ENCODE data around the gene CTAGE6.
"Not testable (repeated sequence)": the region's sequence is repeated elsewhere in the genome, so short reads cannot be mapped to it uniquely, and the experiment has no call there.

CTAGE6 gene, protein sequence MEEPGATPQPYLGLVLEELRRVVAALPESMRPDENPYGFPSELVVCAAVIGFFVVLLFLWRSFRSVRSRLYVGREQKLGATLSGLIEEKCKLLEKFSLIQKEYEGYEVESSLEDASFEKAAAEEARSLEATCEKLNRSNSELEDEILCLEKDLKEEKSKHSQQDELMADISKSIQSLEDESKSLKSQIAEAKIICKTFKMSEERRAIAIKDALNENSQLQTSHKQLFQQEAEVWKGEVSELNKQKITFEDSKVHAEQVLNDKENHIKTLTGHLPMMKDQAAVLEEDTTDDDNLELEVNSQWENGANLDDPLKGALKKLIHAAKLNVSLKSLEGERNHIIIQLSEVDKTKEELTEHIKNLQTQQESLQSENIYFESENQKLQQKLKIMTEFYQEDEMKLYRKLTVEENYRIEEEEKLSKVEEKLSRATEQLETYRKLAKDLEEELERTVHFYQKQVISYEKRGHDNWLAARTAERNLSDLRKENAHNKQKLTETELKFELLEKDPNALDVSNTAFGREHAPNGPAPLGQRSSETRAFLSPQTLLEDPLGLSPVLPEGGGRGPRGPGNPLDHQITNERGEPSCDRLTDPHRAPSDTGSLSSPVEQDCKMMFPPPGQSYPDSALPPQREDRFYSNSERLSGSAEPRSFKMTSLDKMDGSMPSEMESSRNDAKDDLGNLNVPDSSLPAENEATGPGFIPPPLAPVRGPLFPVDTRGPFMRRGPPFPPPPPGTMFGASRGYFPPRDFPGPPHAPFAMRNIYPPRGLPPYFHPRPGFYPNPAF

DNA sequence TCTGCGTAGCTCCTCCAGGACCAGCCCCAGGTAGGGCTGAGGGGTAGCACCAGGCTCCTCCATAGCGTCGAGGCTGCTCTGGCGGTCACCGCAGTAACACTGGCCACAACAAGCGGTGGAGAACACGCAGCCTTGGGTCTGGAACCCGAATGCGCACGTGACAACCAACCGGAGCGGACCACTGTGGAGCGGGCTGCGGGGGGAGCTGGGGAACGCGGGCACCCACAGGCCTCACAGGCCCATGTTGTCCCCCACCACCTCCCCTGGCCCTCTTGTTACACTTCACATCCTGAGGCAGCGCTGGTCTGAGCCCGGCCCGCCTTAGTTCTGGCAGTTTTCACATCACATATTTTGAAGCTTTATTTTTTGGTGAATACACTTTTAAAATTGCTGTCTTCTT lies at the start of gene CTAGE6:
Gene CTAGE6 (minus strand): TSS at position 101 of the 400 bp plus-strand sequence. CDS start 38 bp downstream, at position 63.
- not testable (repeated sequence) for DNase-seq

GRCh38 chr7:143806664-143807071 lies 49.2 kb upstream of the CTAGE6 start:
- not testable (repeated sequence) for DNase-seq

- not testable (repeated sequence) for DNase-seq
These were observed 40.4 kb upstream of the CTAGE6 start for GRCh38 chr7:143797896-143798290.

- DNase-seq, result not testable (repeated sequence)
These were observed 39.8 kb upstream of the CTAGE6 start for GRCh38 chr7:143797119-143797895.

- not testable (repeated sequence) for DNase-seq
These were observed 38.2 kb upstream of the CTAGE6 start for GRCh38 chr7:143795653-143796052.

GRCh38 chr7:143792633-143793032 lies 35.1 kb upstream of the CTAGE6 start:
- DNase-seq, result peak; percentile 8

DNA sequence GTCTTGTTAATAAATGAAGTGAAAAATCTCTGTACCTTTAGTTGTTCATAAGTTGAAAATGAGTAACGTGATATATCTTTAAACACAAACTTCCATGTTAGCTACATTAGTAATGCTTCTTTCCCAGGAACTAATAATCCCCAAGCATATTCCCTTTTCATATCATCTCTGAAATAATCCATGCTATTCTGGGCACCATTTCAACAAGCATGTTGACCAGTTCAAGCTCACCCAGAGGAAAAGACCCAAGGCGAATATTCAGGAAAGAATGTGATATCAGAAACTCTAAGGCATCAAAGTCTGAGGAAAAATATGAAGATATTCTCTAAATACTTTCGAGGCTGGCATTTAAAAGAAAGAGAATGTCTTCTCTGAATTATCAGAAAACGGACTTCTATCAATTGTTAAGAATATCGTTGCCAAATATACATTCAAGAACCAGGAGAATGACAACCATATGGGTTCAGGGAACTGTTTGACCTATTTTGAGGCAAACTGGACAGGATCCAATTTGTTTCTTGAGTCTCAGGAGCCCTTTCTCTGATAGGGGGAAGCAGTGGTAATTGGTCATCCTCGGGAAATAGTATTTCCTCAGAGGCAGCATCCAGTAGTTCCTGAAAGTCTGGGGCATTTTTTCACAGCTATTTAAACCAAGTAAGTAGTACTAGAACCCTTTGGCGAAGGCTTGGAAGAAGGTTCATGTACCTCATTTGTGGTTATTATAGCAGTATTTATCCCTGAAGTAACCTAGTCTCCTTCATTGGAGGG lies 28.1 kb upstream of the CTAGE6 start:
- DNase-seq, result not testable (repeated sequence)

GRCh38 chr7:143779591-143779990 lies 22.1 kb upstream of the CTAGE6 start:
- not testable (repeated sequence) for DNase-seq

DNA sequence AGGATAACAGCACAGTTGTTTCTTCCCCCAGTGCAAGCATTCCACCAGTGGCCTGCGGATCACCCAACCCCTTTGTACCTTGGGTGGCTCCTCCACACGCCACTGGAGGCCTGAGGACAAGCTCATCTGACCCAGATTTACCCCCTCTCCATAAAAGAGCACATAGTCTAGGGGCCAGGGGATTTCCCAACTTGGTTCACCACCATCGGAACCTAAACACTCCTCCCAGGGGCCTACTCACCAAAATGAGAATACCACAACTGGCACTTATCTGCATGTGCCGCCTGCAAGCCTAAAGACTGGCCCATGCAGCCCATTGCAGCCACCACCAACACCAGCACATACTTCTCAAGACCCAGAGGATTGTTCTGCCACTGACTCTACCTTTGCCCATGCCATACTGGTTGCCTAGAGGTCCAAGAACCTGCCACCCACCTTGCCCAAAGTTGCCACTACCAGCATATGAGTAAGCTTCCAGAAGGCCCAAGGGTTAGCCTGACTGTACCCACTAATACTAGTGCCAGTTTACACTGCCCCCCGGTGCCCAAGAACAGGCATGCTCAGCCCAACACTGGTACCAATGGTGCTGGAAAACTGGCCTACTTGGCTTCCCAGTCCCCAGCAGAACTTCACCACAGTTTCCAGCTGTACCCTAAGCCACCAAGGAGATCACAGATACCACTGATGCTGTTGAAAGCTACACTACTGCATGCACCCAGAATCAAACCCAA lies 15.4 kb upstream of the CTAGE6 start:
- not testable (repeated sequence) for DNase-seq

DNA sequence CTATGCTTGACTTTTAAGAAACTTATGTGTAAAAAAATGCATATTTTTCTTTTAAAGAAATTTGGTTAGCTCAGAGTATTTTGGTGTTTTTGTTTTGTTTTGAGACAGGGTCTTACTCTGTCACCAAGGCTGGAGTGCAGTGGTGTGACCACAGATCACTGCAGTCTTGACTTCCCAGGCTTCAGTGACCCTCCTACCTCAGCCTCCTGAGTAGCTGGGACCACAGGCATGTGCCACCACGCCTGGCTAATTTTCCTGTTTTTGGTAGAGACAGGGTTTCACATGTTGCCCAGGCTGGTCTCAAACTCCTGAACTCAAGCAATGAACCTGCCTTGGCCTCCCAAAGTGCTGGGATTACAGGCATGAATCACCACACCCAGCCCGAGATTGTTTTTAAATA lies 10.0 kb upstream of the CTAGE6 start:
- not testable (repeated sequence) for DNase-seq

DNA sequence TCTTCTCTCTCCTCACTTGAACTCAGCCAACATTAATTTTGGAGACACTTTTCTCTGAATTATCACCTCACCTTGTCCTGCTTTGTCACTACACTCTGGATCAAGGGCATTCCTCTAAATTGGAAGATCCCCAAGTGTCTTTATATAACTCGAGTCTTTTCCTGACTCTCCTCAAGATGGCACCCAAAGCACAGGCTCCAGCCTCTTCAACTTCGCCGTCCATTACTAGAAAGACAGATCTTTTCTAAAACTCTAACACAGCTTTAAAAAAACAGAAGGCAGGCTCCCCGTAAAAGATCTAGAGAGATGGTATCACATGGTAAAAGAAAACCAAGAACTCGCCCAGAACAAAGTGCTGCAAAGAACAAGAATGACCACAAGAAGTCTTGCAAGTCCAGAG lies 8.2 kb upstream of the CTAGE6 start:
- DNase-seq, result not testable (repeated sequence)

- DNase-seq, result not testable (repeated sequence)
These were observed 5.6 kb upstream of the CTAGE6 start for GRCh38 chr7:143763065-143763464.

- DNase-seq, result not testable (repeated sequence)
These were observed 12.2 kb downstream of the CTAGE6 start for GRCh38 chr7:143745340-143745739.

DNA sequence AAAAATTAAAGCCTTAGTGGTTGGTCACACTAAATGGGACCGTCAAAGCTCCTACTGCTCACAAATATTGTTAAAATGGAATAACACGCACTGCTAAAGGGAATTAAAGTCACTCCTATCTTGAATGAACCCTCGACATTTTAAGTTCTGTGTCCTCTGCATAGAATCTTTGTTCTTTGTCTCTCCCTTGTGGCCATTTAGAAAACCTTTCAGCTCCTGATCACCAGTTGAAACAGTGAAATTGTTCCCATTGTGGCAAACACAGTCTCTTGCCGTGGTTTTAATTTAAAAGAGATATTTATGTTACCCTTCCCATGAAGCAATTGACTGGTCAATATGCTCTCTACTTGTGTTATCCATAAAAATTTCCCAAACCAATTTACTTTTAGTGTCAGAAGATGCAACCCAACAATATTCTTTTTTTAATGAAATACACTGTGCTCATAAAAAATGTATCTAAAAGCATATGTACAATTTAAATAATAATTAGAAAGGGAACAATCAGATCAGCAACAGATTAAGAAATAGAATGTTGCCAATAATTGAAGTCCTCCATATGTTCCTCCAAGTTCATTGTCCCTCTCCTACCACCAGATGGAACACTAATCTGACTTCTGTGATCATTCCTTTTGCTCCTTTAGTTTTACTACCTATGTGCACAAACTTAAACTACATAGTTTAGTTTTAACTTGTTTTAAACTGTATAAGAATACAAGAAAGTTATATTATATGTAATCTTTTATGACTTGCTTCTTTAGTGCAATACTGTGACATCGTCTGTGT lies 20.3 kb downstream of the CTAGE6 start:
- not testable (repeated sequence) for DNase-seq

- no peak for DNase-seq
These were observed 21.5 kb downstream of the CTAGE6 start for GRCh38 chr7:143735962-143736361.

DNA sequence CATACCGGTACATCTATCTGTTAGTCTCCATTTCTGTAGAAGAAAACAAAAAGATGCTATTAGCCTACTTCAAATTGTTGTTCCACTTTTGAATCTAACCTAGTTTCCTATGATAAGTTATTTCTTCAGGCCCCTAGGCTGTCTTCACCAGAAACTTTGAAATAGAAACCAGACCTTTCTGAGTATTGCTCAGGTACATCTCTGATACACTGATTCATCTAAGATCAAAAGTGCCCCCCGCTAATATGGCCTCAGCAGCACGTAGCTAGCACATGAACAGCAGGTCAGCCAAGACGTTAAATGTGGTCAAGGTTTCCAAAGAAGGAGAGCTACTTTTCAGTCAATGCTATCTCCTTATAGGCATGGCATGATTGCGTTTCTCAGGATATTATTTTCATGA lies 23.6 kb downstream of the CTAGE6 start:
- DNase-seq, result no peak

DNA sequence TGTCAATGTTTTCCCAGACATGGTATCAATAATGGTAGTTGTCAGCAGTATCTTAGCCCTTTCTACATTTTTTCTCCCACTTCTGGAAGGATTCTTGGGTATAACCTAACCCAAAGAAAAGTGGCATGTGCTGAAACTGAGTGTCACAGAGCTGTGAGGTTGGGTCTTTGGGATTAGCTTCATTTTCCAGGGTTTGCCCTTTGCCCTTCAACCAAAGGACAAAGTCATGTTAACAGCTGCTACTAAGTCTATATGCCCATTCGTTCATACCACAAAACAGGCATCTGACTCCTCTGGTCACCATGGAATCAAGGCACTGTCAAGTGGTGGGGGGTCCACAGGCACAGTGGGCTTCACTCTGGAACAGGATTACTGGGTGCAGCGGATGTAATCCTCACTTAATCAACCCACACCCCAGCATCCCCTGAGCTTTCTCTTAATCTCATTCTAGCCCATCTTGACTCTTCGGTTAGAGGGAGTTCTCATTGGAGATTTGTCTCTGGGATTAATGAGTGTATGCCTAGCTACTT lies 29.1 kb downstream of the CTAGE6 start:
- no peak for DNase-seq

GRCh38 chr7:143727561-143727960 lies 29.9 kb downstream of the CTAGE6 start:
- not testable (repeated sequence) for DNase-seq

DNA sequence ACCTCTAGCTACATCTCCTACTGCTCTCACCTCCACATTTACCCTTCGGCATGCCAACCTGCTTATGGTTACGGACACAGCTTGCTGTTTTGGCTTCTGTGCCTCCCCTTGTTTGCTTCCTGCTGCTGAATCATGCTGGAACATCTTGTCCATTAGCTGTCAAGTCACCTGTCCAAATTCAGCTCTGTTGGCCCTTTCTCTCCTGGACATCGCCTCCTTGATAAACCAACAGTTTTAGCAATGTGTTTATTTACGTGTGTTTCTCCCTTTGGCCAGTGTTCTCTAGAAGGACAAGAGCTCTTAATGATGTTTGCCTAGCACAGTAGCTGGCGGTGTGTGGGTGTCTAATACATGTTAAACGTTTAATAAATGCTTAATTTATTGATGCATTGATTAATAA lies 31.4 kb downstream of the CTAGE6 start:
- not testable (repeated sequence) for DNase-seq

DNA sequence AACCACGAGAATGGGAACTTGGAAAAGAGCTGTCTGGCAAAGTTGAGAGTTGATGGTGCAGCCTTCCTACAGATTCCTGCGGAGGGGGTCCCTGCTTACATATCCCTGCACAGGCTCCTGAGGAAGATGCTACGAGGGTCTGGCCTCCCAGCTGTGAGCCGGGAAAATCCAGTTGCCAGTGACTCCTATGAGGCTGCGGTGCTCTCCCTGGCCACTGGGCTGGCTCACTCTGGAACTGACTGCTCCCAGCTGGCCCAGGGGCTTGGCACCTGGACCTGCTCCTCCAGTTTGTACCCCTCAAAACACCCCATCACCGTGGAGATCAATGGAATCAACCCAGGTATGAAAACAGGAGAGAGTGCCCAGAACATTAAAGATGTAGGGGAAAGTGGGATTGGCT lies 37.2 kb downstream of the CTAGE6 start:
- DNase-seq, result not testable (repeated sequence)

Data from activated naive CD4-positive, alpha-beta T cell treated with Interleukin-2 at 50 U/mL for 16 hours (primary cell).